GM19395 (cell line): Measurements from ENCODE around the gene PVALEF.
"Not testable (repeated sequence)": the region's sequence is repeated elsewhere in the genome, so short reads cannot be mapped to it uniquely, and the experiment has no call there.

Experiments used
- ATAC-seq: cut with Tn5 transposase; IDR thresholded peaks from one replicate; pipeline ENCODE4 v1.9.1; 2021; ENCODE audit warnings: mild to moderate bottlenecking, moderate library complexity; ENCODE audit not compliant: unreplicated experiment

Gene PVALEF

DNA sequence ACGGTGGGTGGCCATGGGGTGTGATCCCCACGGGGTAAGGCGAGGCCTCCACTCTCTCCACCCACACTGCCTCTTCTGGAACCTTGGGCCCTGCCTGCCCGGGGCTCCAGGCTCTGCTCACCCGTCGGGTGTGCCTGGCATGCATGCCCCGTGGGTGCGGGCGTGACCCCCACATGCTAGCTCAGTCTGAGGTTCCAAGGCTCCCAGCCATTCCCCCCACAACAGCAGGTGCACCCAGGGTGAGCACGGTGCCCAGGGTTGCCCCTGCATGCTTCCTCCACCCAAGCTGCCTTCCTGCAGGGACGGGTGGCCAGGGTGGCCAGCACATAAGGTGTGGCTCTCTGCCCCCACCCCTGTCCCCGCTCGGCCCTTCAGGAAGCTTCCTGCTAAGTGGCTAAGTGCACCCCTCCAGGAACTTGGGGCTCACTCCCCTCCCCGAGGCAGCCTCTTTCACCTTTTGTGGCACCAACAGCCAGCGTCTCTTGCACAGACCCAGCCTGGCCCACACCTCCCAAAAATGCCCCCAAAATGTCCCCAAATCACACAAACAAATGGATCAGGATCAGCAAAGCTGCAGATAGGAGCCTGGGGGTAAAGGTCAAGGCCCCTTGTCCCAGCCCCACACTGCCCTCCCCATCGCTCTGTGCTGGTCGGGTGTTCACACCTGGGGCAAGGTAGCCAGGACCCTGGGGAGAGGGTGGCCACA lies 21.4 kb upstream of the PVALEF start:
- ATAC-seq, result no peak

DNA sequence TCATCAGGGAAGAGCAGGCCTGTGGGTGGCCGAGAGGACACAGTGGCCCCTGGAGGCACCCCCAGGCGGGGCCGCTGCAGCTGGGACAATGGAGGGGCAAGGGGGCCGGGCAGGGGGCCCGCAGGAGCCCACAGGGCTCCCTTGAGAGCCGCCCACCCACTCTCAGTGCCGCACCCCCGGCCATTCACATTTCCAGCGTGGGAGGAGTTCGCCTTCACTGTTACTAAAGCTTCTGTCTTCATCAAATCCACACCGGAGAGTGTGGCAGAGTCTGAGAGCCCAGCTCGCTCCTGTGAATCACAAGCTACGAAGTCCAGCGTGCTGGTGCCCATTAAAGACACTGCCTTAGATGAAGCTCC lies 20.9 kb upstream of the PVALEF start:
- ATAC-seq, result no peak

GRCh38 chr17:81146208-81146607 lies 19.1 kb upstream of the PVALEF start:
- ATAC-seq, result not testable (repeated sequence)

GRCh38 chr17:81147701-81148100 lies 17.6 kb upstream of the PVALEF start:
- ATAC-seq, result no peak

- ATAC-seq, result no peak
These were observed 16.7 kb upstream of the PVALEF start for GRCh38 chr17:81148571-81148970.

DNA sequence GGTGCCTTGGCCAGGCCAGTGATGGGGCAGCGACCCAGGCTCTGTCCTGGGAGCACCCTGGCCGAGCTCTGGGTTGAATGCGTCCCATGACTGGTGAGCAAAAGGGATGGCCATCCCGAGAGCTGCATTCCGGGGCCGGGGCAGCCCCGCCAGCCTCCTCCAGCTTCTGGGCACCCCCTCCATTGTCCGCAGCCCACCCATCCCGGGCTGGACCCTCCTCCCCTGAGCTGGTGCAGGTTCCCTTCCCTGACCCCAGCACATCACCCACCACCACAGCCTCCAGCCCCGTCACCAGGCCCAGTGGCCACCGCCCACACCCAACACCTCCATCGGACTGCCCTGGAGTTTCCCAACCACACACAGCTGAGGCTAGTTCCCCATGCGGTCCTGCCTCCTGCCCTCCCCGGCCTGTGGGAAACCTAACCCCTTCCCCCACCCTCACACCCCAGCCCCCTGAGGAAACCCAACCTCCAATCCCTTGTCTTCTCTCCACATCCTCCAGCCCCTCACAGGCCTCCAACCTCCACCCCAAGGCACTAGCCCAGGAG lies 16.2 kb upstream of the PVALEF start:
- no peak for ATAC-seq

DNA sequence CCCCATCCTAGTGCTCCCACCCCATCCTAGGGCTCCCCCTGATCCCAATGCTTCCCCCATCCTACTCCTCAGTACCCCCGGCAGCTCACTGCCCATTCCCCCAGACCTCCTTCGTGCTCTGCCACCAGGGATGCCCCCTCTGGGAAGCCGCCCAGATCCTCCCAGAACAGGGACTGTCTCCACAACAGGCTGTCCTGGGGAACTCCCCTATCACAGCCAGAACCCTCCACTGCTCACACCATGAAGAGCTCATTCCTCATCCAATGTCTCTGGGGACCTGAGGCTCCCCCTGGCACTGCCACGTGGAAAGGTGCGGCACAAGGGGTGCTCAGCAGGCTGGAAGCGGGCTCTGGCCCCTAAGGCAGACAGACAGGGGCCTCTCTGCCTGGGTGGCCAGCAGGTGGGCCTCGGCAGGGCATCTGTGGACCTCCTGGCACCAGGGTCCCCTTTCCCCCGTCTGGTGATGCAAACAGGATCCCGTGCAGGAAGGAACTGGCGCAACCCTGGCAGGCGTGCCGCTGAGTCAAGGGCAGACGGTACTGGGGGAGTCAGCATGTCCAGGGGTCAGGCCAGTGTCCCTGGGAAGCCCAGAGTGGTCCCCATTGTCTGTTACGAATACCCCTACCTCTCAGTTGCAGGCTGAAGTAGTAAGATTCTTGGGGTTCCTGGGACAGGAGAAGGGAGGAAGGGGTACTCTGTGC lies 14.8 kb upstream of the PVALEF start:
- ATAC-seq, result no peak

DNA sequence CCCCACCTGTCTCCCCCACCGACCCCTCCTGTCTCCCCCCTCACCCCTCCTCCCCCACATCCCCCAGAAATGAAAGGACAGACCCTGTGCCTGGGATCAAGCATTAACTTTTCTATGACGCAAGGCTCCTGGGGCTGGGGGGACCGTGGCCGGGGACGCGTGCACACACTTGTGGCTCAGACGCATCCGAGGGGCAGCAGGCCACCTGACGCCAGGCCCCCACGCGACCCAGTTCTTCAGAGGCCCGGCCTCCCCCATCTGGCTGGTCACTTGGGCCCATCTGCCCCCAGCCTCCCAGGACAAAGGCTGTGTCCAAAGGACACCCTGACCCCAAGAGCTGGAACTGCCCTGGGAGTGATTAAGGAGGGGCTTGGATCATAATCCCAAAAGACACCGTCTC lies 14.0 kb upstream of the PVALEF start:
- no peak for ATAC-seq

DNA sequence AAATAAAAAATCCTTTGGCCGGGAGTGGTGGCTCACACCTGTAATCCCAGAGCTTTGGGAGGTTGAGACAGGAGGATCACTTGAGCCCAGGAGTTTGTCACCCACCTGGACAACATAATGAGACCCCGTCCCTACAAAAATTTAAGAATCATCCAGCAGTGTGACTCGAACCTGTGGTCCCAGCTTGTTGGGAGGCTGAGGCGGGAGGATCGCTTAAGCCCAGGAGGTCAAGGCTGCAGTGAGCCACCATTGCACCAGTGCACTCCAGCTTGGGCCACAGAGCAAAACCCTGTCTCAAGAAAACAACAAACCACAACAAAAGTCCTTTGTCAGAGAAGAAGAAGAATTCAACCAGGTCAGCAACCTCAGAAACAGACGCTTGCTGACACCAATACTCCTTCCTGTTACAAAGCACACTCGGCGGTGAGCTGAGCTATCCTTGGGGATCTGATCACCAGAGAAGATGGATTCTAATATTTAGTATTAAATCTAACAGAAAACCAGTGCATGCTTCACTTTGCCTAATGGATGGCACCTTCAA lies 12.9 kb upstream of the PVALEF start:
- no peak for ATAC-seq

DNA sequence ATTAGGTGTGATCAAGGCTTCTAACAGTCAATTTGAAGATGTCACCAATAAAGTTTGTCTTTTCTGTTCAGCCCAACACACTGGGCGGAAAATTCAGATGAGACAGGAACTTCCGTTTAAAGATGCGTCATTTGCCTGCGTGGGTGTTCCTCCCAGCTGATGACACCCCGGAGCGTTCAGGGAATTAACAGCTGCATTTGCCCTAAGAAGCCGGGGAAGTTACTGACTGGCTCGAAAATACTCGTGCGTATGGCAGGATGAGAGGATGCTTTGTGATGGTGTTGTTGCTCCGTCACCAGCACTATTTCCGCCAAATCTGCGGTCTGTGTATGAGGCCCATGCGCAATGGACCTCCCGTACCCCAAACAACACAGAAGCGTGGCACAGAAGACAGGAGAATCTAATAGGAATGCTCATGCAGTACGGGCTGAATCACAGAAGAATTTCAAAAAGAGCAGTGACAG lies 11.9 kb upstream of the PVALEF start:
- ATAC-seq, result no peak

- ATAC-seq, result not testable (repeated sequence)
These were observed 11.3 kb upstream of the PVALEF start for GRCh38 chr17:81154016-81154415.

- no peak for ATAC-seq
These were observed 10.3 kb upstream of the PVALEF start for GRCh38 chr17:81154961-81155360.

- ATAC-seq, result no peak
These were observed 8.2 kb upstream of the PVALEF start for GRCh38 chr17:81156866-81157805.

DNA sequence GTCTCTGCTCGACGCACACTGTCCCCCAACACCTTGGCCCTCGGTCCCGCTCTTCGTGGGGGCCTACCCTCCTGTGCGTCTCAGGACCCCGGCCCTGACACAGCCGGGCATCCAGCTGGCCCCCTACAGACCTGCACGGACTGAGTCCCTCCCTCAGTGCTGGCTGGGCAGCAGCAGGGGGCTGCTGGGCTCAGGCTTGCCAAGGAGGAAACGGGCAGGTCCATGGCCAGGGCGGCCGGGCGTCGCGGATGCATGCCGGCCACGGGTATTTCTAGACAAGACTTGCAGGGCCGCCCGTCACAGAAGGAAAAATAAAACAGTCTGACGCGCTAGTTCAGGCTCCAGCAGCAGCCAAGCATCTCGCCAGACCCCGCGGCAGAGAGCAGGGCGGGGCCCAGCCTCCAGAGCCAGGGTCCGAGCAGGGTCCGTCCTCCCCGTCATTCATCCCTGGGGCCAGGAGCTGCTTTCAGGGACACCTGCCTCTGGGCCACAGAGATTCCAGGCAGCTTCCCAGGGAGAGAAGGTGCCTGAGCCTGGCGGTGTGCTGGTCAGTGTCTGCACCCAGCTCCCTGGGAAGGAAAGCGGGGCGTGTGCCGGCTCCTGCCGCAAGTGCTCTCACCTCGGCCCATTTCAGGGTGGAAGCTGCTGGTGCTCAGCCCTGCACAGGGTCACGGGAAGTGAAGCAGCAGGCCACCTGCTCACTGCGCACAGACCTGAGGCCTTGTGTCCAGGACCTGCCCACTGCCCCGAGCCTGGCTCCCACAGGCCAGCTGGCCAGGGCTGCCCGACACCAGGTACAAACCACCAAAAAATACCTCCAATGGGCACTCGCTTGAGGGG lies 7.2 kb upstream of the PVALEF start:
- no peak for ATAC-seq

DNA sequence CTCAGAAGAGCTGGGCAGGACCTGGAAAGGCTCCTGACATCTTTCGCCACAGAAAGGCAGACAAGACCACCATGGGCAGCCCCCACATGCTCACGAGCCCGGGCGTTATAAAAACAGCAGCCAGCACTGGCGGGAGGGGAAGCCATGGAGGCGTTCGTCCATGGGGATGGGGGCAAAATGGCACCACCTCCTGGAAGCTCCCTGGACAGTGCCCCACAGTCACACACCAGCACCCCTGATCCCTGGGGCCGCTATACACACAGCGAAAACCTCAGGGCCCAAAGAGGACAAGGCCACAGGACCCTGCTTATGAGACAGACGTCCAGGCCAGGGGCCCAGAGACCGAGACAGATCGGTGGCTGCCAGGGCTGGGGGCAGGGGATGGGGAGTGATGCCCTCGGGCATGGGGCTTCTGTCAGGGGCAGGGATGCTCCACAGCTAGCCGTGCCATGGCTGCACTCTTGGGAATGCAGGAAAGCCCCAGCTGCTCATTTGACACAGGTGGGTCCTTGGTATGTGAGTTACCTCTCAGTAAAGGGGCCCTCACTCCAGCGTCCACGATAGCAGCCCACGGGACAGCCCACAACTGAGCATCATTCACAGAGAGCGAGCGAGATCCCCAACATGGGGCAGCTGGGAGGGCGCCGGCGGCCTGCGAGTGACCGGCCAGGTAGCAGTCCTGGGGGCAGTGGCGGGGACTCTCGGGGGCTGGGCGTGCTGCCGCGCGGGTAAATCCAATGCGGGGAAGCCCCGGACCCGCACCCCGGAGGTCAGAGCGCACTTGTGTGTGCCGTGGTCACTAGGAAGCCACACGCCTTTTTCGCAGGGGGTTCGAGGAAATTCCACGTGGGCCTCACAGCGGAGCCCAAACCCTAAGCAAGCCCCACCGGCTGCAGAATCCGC lies 6.4 kb upstream of the PVALEF start:
- no peak for ATAC-seq

GRCh38 chr17:81159611-81160265 lies 5.6 kb upstream of the PVALEF start:
- no peak for ATAC-seq

DNA sequence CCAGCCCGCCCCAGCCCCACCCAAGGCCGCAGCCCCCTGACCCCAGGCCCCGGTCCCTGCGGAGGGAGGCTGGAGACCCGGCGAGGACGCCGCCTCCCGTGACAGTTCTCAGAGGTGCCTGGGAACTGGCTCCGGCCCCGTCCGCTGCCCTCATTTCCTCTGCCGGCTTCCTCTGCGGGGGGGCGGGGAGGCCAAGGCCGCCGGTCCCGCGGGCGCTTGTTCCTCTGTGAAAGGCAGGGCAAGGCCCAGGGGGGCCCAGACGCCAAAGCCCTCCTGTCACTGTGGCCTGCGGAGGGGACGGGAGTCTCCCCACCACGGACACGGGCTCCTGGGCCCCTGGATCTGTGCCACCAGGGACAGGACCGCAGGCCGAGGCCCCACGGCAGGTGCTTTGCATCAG lies 5.0 kb upstream of the PVALEF start:
- ATAC-seq, result no peak

DNA sequence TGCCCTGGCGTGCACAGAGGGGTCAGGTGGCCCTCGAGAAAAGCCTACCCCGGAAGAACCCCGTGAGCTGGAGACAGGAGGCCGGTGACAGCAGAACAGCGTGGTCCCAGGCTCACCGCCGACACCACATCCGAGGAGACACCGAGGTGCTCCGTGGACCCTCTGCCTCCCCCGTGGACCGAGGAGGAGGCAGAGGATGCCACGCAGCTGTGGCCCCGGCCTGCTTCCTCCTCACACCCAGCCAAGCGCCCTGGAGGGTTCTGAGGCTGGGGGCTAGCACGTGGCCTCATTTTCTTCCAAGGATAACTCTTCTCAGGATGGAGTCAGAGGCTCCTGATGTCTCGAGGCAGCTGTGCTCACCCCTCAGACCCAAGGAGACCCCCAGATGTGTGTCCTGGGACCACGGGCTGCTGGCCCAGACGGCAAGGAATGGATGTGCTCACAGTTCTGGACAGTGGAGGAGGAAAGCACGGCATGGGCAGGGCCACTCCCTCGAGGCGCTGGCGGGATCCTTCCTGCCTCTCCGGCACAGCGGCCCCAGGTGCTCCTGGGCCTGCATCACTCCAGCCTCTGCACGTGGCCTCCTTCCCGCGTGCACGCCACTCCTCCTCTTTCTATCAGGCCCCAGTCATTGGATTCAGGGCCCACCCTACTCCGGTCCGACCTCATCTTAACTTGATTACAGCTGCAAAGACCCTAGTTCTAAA lies 4.4 kb upstream of the PVALEF start:
- ATAC-seq, result no peak
